GM23338 (cell line): ENCODE measurements around the gene MED27. TPM values are rescaled to one million over a fixed set of nuclear protein-coding genes. Genes with fewer than 3 reads are reported as not detected.

Source experiments
- ATAC-seq: fragments of 200-7000 bp; cut with Tn5 transposase; 3 replicates; pipeline ENCODE4 v1.9.1; 2020
- DNase-seq: peaks from one replicate; pipeline ENCODE4 v3.0.0-alpha.2; 2015; ENCODE audit warnings: low spot score
- H2AFZ ChIP-seq: fragments of 200-600 bp; sonication (generic); 2 replicates; pipeline ENCODE4 v1.8.0; 2016; ENCODE audit warnings: antibody characterized with exemption, mild to moderate bottlenecking, moderate library complexity
- H3F3A ChIP-seq: fragments of 200-600 bp; sonication (generic); replicated peaks from 2 replicates; pipeline ENCODE4 v1.8.0; 2017; ENCODE audit warnings: antibody characterized with exemption, mixed run types, low read depth
- H3K27ac ChIP-seq: fragments of 200-600 bp; sonication (generic); 2 replicates; pipeline ENCODE4 v1.6.1; 2016; ENCODE audit warnings: low read depth
- H3K27me3 ChIP-seq: fragments of 200-600 bp; sonication (generic); 2 replicates; pipeline ENCODE4 v1.8.0; 2016; ENCODE audit warnings: mild to moderate bottlenecking, mixed run types, moderate library complexity; ENCODE audit not compliant: insufficient read depth
- H3K36me3 ChIP-seq: fragments of 200-600 bp; sonication (generic); 2 replicates; pipeline ENCODE4 v1.8.0; 2016; ENCODE audit warnings: mild to moderate bottlenecking; ENCODE audit not compliant: insufficient read depth
- H3K4me1 ChIP-seq: fragments of 200-600 bp; sonication (generic); 2 replicates; pipeline ENCODE4 v1.8.0; 2016; ENCODE audit warnings: mild to moderate bottlenecking, moderate library complexity; ENCODE audit not compliant: insufficient read depth
- H3K4me2 ChIP-seq: fragments of 200-600 bp; sonication (generic); 2 replicates; pipeline ENCODE4 v1.7.1; 2017; ENCODE audit warnings: mixed run types
- H3K4me3 ChIP-seq: fragments of 200-600 bp; sonication (generic); 2 replicates; pipeline ENCODE4 v1.6.1; 2016; ENCODE audit warnings: mixed run types
- H3K79me2 ChIP-seq: fragments of 200-600 bp; sonication (generic); replicated peaks from 2 replicates; pipeline ENCODE4 v1.8.0; 2017; ENCODE audit warnings: mild to moderate bottlenecking; ENCODE audit not compliant: insufficient read depth
- H3K9me2 ChIP-seq: fragments of 200-600 bp; sonication (generic); 2 replicates; pipeline ENCODE4 v1.8.0; 2017; ENCODE audit not compliant: insufficient read depth
- H4K20me1 ChIP-seq: fragments of 200-600 bp; sonication (generic); replicated peaks from 2 replicates; pipeline ENCODE4 v1.8.0; 2017; ENCODE audit warnings: mild to moderate bottlenecking; ENCODE audit not compliant: insufficient read depth
- H3K27ac Mint-ChIP-seq: 2 replicates; pipeline ENCODE4 v1.8.0; 2020; ENCODE audit warnings: inconsistent platforms, mild to moderate bottlenecking, moderate library complexity, mixed read lengths
- H3K27me3 Mint-ChIP-seq: 3 replicates; pipeline ENCODE4 v1.8.0; 2022; ENCODE audit warnings: low read depth, mild to moderate bottlenecking, moderate library complexity, mixed read lengths, inconsistent platforms; ENCODE audit not compliant: insufficient read depth, poor library complexity
- H3K36me3 Mint-ChIP-seq: 3 replicates; pipeline ENCODE4 v1.8.0; 2021; ENCODE audit warnings: low read depth, mild to moderate bottlenecking, inconsistent platforms, moderate library complexity, mixed read lengths
- H3K4me1 Mint-ChIP-seq: 3 replicates; pipeline ENCODE4 v1.8.0; 2020; ENCODE audit warnings: mild to moderate bottlenecking, inconsistent platforms, mixed read lengths
- H3K4me3 Mint-ChIP-seq: 3 replicates; pipeline ENCODE4 v1.8.0; 2021; ENCODE audit warnings: moderate library complexity, mild to moderate bottlenecking, inconsistent platforms, mixed read lengths
- H3K9me3 Mint-ChIP-seq: 3 replicates; pipeline ENCODE4 v1.8.0; 2020; ENCODE audit warnings: moderate library complexity, mild to moderate bottlenecking, inconsistent platforms, mixed read lengths
- CTCF ChIP-seq, 2 experiments: fragments of 200-600 bp in 1 of 2; sonication (generic) in 1 of 2; conservative IDR thresholded peaks; 2 replicates each; pipeline versions ENCODE4 v1.5.1 to v1.6.1; 2016 to 2017; ENCODE audit warnings: antibody characterized with exemption in 2 of 2, low read depth in 2 of 2, mild to moderate bottlenecking in 2 of 2, moderate library complexity in 1 of 2
- ETS1 ChIP-seq: IDR thresholded peaks from 2 replicates; pipeline ENCODE4 v1.6.1; 2016; ENCODE audit warnings: antibody characterized with exemption
- EZH2 ChIP-seq: fragments of 200-600 bp; sonication (generic); IDR thresholded peaks from one replicate; pipeline ENCODE4 v1.8.0; 2017; ENCODE audit warnings: antibody characterized with exemption, mild to moderate bottlenecking, low read depth; ENCODE audit not compliant: unreplicated experiment
- EZH2phosphoT487 ChIP-seq: fragments of 200-600 bp; sonication (generic); IDR thresholded peaks from one replicate; pipeline ENCODE4 v1.8.1; 2018; ENCODE audit warnings: antibody characterized with exemption; ENCODE audit not compliant: unreplicated experiment
- JUNB ChIP-seq: IDR thresholded peaks from one replicate; pipeline ENCODE4 v1.6.1; 2016; ENCODE audit warnings: antibody characterized with exemption; ENCODE audit not compliant: unreplicated experiment
- NANOG ChIP-seq: IDR thresholded peaks from 2 replicates; pipeline ENCODE4 v1.6.1; 2016; ENCODE audit warnings: antibody characterized with exemption, borderline replicate concordance
- POLR2AphosphoS5 ChIP-seq: IDR thresholded peaks from 2 replicates; pipeline ENCODE4 v1.6.1; 2016; ENCODE audit warnings: antibody characterized with exemption, low read depth
- REST ChIP-seq: IDR thresholded peaks from one replicate; pipeline ENCODE4 v1.6.1; 2018; ENCODE audit warnings: antibody characterized with exemption; ENCODE audit not compliant: unreplicated experiment
- STAT1 ChIP-seq: IDR thresholded peaks from one replicate; pipeline ENCODE4 v1.6.1; 2016; ENCODE audit warnings: antibody characterized with exemption; ENCODE audit not compliant: unreplicated experiment
- ZNF114 ChIP-seq: fragments of 250-450 bp; sonication (Bioruptor Pico); IDR thresholded peaks from 2 replicates; pipeline ENCODE4 v1.5.0; 2020; ENCODE audit warnings: mild to moderate bottlenecking, moderate library complexity
- ZNF331 ChIP-seq: fragments of 250-450 bp; sonication (Bioruptor Pico); IDR thresholded peaks from 2 replicates; pipeline ENCODE4 v1.5.0; 2020; ENCODE audit warnings: low read depth, mild to moderate bottlenecking, moderate library complexity
- ZNF462 ChIP-seq: fragments of 250-450 bp; sonication (Bioruptor Pico); IDR thresholded peaks from 2 replicates; pipeline ENCODE4 v1.5.0; 2020; ENCODE audit warnings: mild to moderate bottlenecking, moderate library complexity
- polyA plus RNA-seq: library from polyadenylated mRNA; unstranded; fragments of >200 nt; fragmentation: Nextera tagmentation; extraction: Ambion mirVana; gene quantifications from 2 replicates; pipeline ENCODE4 v1.2.1, GENCODE V29; 2016
- total RNA-seq: library from RNA; depleted of rRNA; stranded (reverse); fragments of >200 nt; shearing (Covaris generic); gene quantifications from 2 replicates; pipeline ENCODE4 v1.2.3, GENCODE V29; 2014

The MED27 gene
- total and polyA plus RNA-seq, 2 experiments from 2014 or later, result 30.6 to 35.0 TPM

- no peak for TF ChIP-seq ZNF462 (CRISPR knock-in tag)
- TF ChIP-seq ZNF331 (CRISPR knock-in tag), result no peak
Measured at GRCh38 chr9:131838530-131839280, 241.0 kb downstream of the MED27 start (continued).

- H3K27ac Mint-ChIP-seq, result no peak overlapping the region
- Histone ChIP-seq H4K20me1 (no peaks in the 10 kb centered on the region), H3K9me2 (no peaks in the 10 kb centered on the region), H2AFZ (no peak overlapping the region), H3F3A (no peaks in the 10 kb centered on the region), H3K27ac (no peak overlapping the region), H3K4me2 (no peak overlapping the region), H3K4me3 (no peak overlapping the region), H3K36me3 (no peaks in the 10 kb centered on the region), H3K27me3 (no peaks in the 10 kb centered on the region), H3K4me1 (peaks cover 7% of the 10 kb centered on the region; the same call in 1 of the 2 replicates), H3K79me2 (no peaks in the 10 kb centered on the region)
- no peak for ATAC-seq
- no peak for DNase-seq
- H3K4me3 Mint-ChIP-seq, result no peak overlapping the region
- peaks cover 8% of the 10 kb centered on the region for H3K27me3 Mint-ChIP-seq
- H3K4me1 Mint-ChIP-seq, result peaks cover 13% of the 10 kb centered on the region
- 0 out of 3 replicates have a peak, but pooled peaks cover 3% of the 10 kb centered on the region for H3K36me3 Mint-ChIP-seq
- H3K9me3 Mint-ChIP-seq, result peaks cover 9% of the 10 kb centered on the region
- TF ChIP-seq ETS1, result no peak
- no peak for TF ChIP-seq POLR2AphosphoS5
- TF ChIP-seq EZH2phosphoT487, result no peak
- TF ChIP-seq REST, result no peak
- TF ChIP-seq CTCF (conservative IDR thresholded peaks at IDR 0.05; ENCODE audit: low read depth in 2 of 2), result no peak
- no peak for TF ChIP-seq JUNB
- no peak for TF ChIP-seq EZH2
- TF ChIP-seq ZNF331 (CRISPR knock-in tag), result no peak
- no peak for TF ChIP-seq ZNF114 (CRISPR knock-in tag)
- TF ChIP-seq NANOG, result no peak
- no peak for TF ChIP-seq STAT1
Measured at GRCh38 chr9:131837836-131838235, 241.8 kb downstream of the MED27 start.
